Omental fat pad (tissue), 4 donors: Measurements from ENCODE around the gene MAGEA2. TPM values are rescaled to one million over a fixed set of nuclear protein-coding genes. Genes with fewer than 3 reads are reported as not detected.

Source experiments
- total RNA-seq, 4 donors: library from RNA; depleted of rRNA; stranded (reverse); fragments of >200 nt; gene quantifications; one replicate each; pipeline ENCODE4 v1.1.0, GENCODE V29; 2016

MAGEA2 gene
- total RNA-seq, 4 donors from 2014 or later: not detected

Other genes starting within 250 kb of the MAGEA2 start
- under 1 TPM in 2 of 4 donors, not detected in 2; 0.09 to 0.12 TPM for gene GABRQ, start 115.9 kb downstream of the MAGEA2 start, total RNA-seq
- gene MAGEA3, start 55.0 kb downstream of the MAGEA2 start, total RNA-seq: not detected
- not detected for gene CSAG2, start 44.6 kb downstream of the MAGEA2 start, total RNA-seq
- not detected for gene MAGEA2B, start 39.2 kb downstream of the MAGEA2 start, total RNA-seq
- not detected for gene CSAG1, start 20.1 kb downstream of the MAGEA2 start, total RNA-seq
- not detected for gene MAGEA12, start 20.1 kb downstream of the MAGEA2 start, total RNA-seq
- gene CSAG3, start 5.4 kb upstream of the MAGEA2 start, total RNA-seq: not detected
- not detected for gene MAGEA6, start 15.8 kb upstream of the MAGEA2 start, total RNA-seq
- gene CETN2, start 76.9 kb upstream of the MAGEA2 start, total RNA-seq: 10 to 100 TPM; 17.3 to 28.8 (median 19.7) TPM
- 10 to 100 TPM; 13.2 to 55.3 (median 25.9) TPM for gene NSDHL, start 77.2 kb upstream of the MAGEA2 start, total RNA-seq
- 10 to 100 TPM in 2 of 4 donors, 1 to 10 TPM in 2; 5.2 to 13.4 (median 9.0) TPM for gene ZNF185, start 144.2 kb upstream of the MAGEA2 start, total RNA-seq
- not detected for gene PNMA5, start 240.3 kb upstream of the MAGEA2 start, total RNA-seq